Measurements from ENCODE around the gene KCNJ11.

DNA sequence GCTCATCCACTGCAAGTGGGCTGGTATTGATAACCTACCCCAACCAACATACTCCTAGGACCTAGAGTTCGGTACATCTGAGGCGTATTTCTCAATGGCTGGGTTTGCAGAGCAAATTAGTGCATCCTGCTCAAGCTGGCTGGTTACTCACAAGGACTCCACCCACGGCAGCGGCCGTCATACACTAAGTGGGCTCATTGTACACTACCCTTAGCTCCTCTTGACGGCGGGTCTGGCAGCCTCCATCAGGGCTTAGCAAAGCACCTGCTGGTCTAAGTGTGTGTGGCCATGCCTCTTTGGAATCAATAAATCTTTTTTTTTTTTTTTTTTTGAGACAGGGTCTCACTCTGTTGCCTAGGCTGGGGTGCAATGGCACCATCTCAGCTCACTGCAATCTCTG is 20.2 kb upstream of the KCNJ11 start:
- TF ChIP-seq, protein P1, sequence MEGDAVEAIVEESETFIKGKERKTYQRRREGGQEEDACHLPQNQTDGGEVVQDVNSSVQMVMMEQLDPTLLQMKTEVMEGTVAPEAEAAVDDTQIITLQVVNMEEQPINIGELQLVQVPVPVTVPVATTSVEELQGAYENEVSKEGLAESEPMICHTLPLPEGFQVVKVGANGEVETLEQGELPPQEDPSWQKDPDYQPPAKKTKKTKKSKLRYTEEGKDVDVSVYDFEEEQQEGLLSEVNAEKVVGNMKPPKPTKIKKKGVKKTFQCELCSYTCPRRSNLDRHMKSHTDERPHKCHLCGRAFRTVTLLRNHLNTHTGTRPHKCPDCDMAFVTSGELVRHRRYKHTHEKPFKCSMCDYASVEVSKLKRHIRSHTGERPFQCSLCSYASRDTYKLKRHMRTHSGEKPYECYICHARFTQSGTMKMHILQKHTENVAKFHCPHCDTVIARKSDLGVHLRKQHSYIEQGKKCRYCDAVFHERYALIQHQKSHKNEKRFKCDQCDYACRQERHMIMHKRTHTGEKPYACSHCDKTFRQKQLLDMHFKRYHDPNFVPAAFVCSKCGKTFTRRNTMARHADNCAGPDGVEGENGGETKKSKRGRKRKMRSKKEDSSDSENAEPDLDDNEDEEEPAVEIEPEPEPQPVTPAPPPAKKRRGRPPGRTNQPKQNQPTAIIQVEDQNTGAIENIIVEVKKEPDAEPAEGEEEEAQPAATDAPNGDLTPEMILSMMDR (conservative IDR thresholded peaks at IDR 0.05) = no peak
- TF ChIP-seq ZFX (IDR thresholded peaks at IDR 0.05) = no peak

Measured in C4-2B (cell line).